Naive B cell (primary cell): Measurements from ENCODE around the gene RAB40C. TPM values are rescaled to one million over a fixed set of nuclear protein-coding genes. Genes with fewer than 3 reads are reported as not detected.

Experiments used
- ATAC-seq, 2 donors: fragments of 150-1000 bp; cut with Tn5 transposase; 2 replicates each; pipeline ENCODE4 v1.10.0; 2021; ENCODE audit warnings: low read depth in 2 of 2, mild to moderate bottlenecking in 2 of 2, moderate library complexity in 2 of 2
- DNase-seq: peaks from one replicate; pipeline ENCODE4 v3.0.0; 2022
- H3K27ac Mint-ChIP-seq, 6 donors: one replicate each; pipeline ENCODE4 v1.8.0; 2020 to 2022; ENCODE audit warnings: mild to moderate bottlenecking in 6 of 6, mixed read lengths in 6 of 6, moderate library complexity in 5 of 6, inconsistent platforms in 2 of 6
- H3K27me3 Mint-ChIP-seq, 3 donors: one replicate each; pipeline ENCODE4 v1.8.0; 2021 to 2022; ENCODE audit warnings: mixed read lengths in 3 of 3, mild to moderate bottlenecking in 1 of 3
- H3K36me3 Mint-ChIP-seq, 2 donors: one replicate each; pipeline ENCODE4 v1.8.0; 2020 to 2022; ENCODE audit warnings: mixed read lengths in 2 of 2, inconsistent platforms in 1 of 2, mild to moderate bottlenecking in 1 of 2
- H3K4me1 Mint-ChIP-seq, 3 donors: one replicate each; pipeline ENCODE4 v1.8.0; 2020 to 2022; ENCODE audit warnings: mixed read lengths in 3 of 3, inconsistent platforms in 1 of 3, mild to moderate bottlenecking in 1 of 3, moderate library complexity in 1 of 3
- H3K4me3 Mint-ChIP-seq, 8 donors: one replicate each; pipeline ENCODE4 v1.8.0; 2020 to 2022; ENCODE audit warnings: mild to moderate bottlenecking in 8 of 8, mixed read lengths in 8 of 8, moderate library complexity in 8 of 8, inconsistent platforms in 2 of 8
- H3K9me3 Mint-ChIP-seq, 7 donors: one replicate each; pipeline ENCODE4 v1.8.0; 2020 to 2022; ENCODE audit warnings: mixed read lengths in 7 of 7, mild to moderate bottlenecking in 5 of 7, inconsistent platforms in 2 of 7, moderate library complexity in 1 of 7
- polyA plus RNA-seq, 6 donors: library from polyadenylated mRNA; unstranded; fragments of 300-500 nt; fragmentation: Illumina TruSeq; gene quantifications; one replicate each; pipeline ENCODE4 v1.2.3, GENCODE V29; 2021; ENCODE audit warnings: low read depth in 6 of 6

The RAB40C gene
- polyA plus RNA-seq, 6 donors from 2014 or later, result 6.8 to 14.5 (median 9.4) TPM

GRCh38 chr16:659618-660017, 69.8 kb downstream of the RAB40C start:
- Mint-ChIP-seq H3K36me3 (no peaks in the 10 kb centered on the region), H3K4me1 (peaks cover 5 to 14% (median 6%) of the 10 kb centered on the region in 3 donors), H3K4me3 (no peak overlapping the region), H3K27me3 (no peaks in the 10 kb centered on the region), H3K27ac (peak overlapping the region in 1 of 6 donors; percentile 30), H3K9me3 (no peaks in the 10 kb centered on the region)
- no peak for DNase-seq
- no peak for ATAC-seq

GRCh38 chr16:660132-660458, 70.2 kb downstream of the RAB40C start:
- H3K36me3 Mint-ChIP-seq, result no peaks in the 10 kb centered on the region
- ATAC-seq, result no peak
- H3K4me1 Mint-ChIP-seq, result peaks cover 5 to 14% (median 6%) of the 10 kb centered on the region in 3 donors
- no peak overlapping the region for H3K4me3 Mint-ChIP-seq
- no peaks in the 10 kb centered on the region for H3K27me3 Mint-ChIP-seq
- no peak for DNase-seq
- peak overlapping the region in 1 of 6 donors; percentile 30 for H3K27ac Mint-ChIP-seq
- H3K9me3 Mint-ChIP-seq, result no peaks in the 10 kb centered on the region

GRCh38 chr16:660459-661183, 70.8 kb downstream of the RAB40C start:
- H3K36me3 Mint-ChIP-seq, result no peaks in the 10 kb centered on the region
- no peaks in the 10 kb centered on the region for H3K9me3 Mint-ChIP-seq
- peak overlapping the region in 6 of 8 donors; percentile 18 to 60 (median 40) for H3K4me3 Mint-ChIP-seq
- DNase-seq (peak; percentile 54), ATAC-seq (peak; percentile 78 to 83)
- peaks cover 5 to 14% (median 6%) of the 10 kb centered on the region in 3 donors for H3K4me1 Mint-ChIP-seq
- no peaks in the 10 kb centered on the region for H3K27me3 Mint-ChIP-seq
- no peak overlapping the region for H3K27ac Mint-ChIP-seq

GRCh38 chr16:661184-661821, 71.4 kb downstream of the RAB40C start:
- H3K9me3 Mint-ChIP-seq, result no peaks in the 10 kb centered on the region
- no peaks in the 10 kb centered on the region for H3K36me3 Mint-ChIP-seq
- DNase-seq (no peak), ATAC-seq (no peak)
- no peaks in the 10 kb centered on the region for H3K27me3 Mint-ChIP-seq
- peak overlapping the region in 6 of 8 donors; percentile 18 to 60 (median 40) for H3K4me3 Mint-ChIP-seq
- no peak overlapping the region for H3K27ac Mint-ChIP-seq
- peaks cover 5 to 14% (median 6%) of the 10 kb centered on the region in 3 donors for H3K4me1 Mint-ChIP-seq

GRCh38 chr16:662095-662494, 72.2 kb downstream of the RAB40C start:
- Mint-ChIP-seq H3K4me1 (peaks cover 5 to 14% (median 6%) of the 10 kb centered on the region in 3 donors), H3K27ac (no peak overlapping the region), H3K4me3 (peak overlapping the region in 1 of 8 donors; percentile 66), H3K36me3 (no peaks in the 10 kb centered on the region), H3K27me3 (no peaks in the 10 kb centered on the region), H3K9me3 (no peaks in the 10 kb centered on the region)
- DNase-seq (no peak), ATAC-seq (no peak)

- no peak overlapping the region for H3K27ac Mint-ChIP-seq
- H3K4me3 Mint-ChIP-seq, result peak overlapping the region in 2 of 8 donors; percentile 19 to 66
- DNase-seq, result no peak
- no peak for ATAC-seq
- H3K9me3 Mint-ChIP-seq, result no peaks in the 10 kb centered on the region
- no peaks in the 10 kb centered on the region for H3K36me3 Mint-ChIP-seq
- H3K4me1 Mint-ChIP-seq, result peaks cover 7 to 14% (median 8%) of the 10 kb centered on the region in 3 donors
- H3K27me3 Mint-ChIP-seq, result no peaks in the 10 kb centered on the region
Observed at GRCh38 chr16:662597-662996, 72.7 kb downstream of the RAB40C start.

GRCh38 chr16:666572-666971, 76.7 kb downstream of the RAB40C start:
- Mint-ChIP-seq H3K4me1 (peaks cover 7 to 8% (median 8%) of the 10 kb centered on the region in 3 donors), H3K27ac (no peak overlapping the region), H3K27me3 (no peaks in the 10 kb centered on the region), H3K9me3 (no peaks in the 10 kb centered on the region), H3K36me3 (no peaks in the 10 kb centered on the region), H3K4me3 (peak overlapping the region in 1 of 8 donors; percentile 18)
- no peak for DNase-seq
- ATAC-seq, result no peak

GRCh38 chr16:667113-667779, 77.4 kb downstream of the RAB40C start:
- Mint-ChIP-seq H3K4me3 (peak overlapping the region; percentile 79 to 92 (median 82)), H3K4me1 (peaks cover 6 to 8% (median 7%) of the 10 kb centered on the region in 3 donors), H3K9me3 (no peaks in the 10 kb centered on the region), H3K27me3 (no peaks in the 10 kb centered on the region), H3K27ac (peak overlapping the region in 4 of 6 donors; percentile 24 to 95 (median 67)), H3K36me3 (no peaks in the 10 kb centered on the region)
- DNase-seq (no peak), ATAC-seq (no peak)

- H3K9me3 Mint-ChIP-seq, result no peaks in the 10 kb centered on the region
- no peaks in the 10 kb centered on the region for H3K27me3 Mint-ChIP-seq
- ATAC-seq (peak; percentile 96 to 97), DNase-seq (peak; percentile 95)
- peaks cover 6 to 8% (median 7%) of the 10 kb centered on the region in 3 donors for H3K4me1 Mint-ChIP-seq
- H3K36me3 Mint-ChIP-seq, result no peaks in the 10 kb centered on the region
- H3K4me3 Mint-ChIP-seq, result peak within 1 kb of the TSS; percentile 79 to 92 (median 82)
- peak within 1 kb of the TSS in 5 of 6 donors; percentile 63 to 95 (median 71) for H3K27ac Mint-ChIP-seq
Observed at GRCh38 chr16:667780-668518, 78.1 kb downstream of the RAB40C start, which contains the start of gene RHOT2. RHOT2 (plus strand) TSS chr16:668132; CDS start chr16:668200, 68 bp downstream.

GRCh38 chr16:668519-669171, 78.8 kb downstream of the RAB40C start:
- peak in 1 of 2 donors; percentile 2 for ATAC-seq
- no peaks in the 10 kb centered on the region for H3K9me3 Mint-ChIP-seq

GRCh38 chr16:669666-670065, 79.8 kb downstream of the RAB40C start:
- ATAC-seq, result no peak
- H3K4me1 Mint-ChIP-seq, result peaks cover 6 to 9% (median 7%) of the 10 kb centered on the region in 3 donors

More at GRCh38 chr16:668519-669171, 78.8 kb downstream of the RAB40C start:
- Mint-ChIP-seq H3K27ac (peak overlapping the region in 3 of 6 donors; percentile 56 to 79 (median 70)), H3K27me3 (no peaks in the 10 kb centered on the region), H3K4me1 (peaks cover 6 to 8% (median 7%) of the 10 kb centered on the region in 3 donors), H3K4me3 (peak overlapping the region; percentile 51 to 90 (median 76)), H3K36me3 (no peaks in the 10 kb centered on the region)
- no peak for DNase-seq

GRCh38 chr16:670485-671352, 80.9 kb downstream of the RAB40C start:
- ATAC-seq (no peak), DNase-seq (no peak)
- H3K4me1 Mint-ChIP-seq, result peaks cover 13 to 14% (median 14%) of the 10 kb centered on the region in 3 donors
- peaks cover 0 to 9% (median 8%) of the 10 kb centered on the region in 3 donors for H3K27me3 Mint-ChIP-seq
- H3K4me3 Mint-ChIP-seq, result peak overlapping the region in 6 of 8 donors; percentile 36 to 72 (median 58)
- H3K36me3 Mint-ChIP-seq, result no peaks in the 10 kb centered on the region
- no peaks in the 10 kb centered on the region for H3K9me3 Mint-ChIP-seq
- H3K27ac Mint-ChIP-seq, result peak overlapping the region in 1 of 6 donors; percentile 82

More at GRCh38 chr16:669666-670065, 79.8 kb downstream of the RAB40C start:
- H3K27ac Mint-ChIP-seq, result peak overlapping the region in 1 of 6 donors; percentile 59
- no peak for DNase-seq
- peaks cover 0 to 1% (median 0%) of the 10 kb centered on the region in 3 donors for H3K27me3 Mint-ChIP-seq
- H3K9me3 Mint-ChIP-seq, result no peaks in the 10 kb centered on the region
- peak overlapping the region; percentile 36 to 90 (median 54) for H3K4me3 Mint-ChIP-seq
- no peaks in the 10 kb centered on the region for H3K36me3 Mint-ChIP-seq
